Measurements from ENCODE around the gene DCC.

Gene DCC

GRCh38 chr18:52701219-52701935 is 361.4 kb downstream of the DCC start:
- DNase-seq = no peak

DNA sequence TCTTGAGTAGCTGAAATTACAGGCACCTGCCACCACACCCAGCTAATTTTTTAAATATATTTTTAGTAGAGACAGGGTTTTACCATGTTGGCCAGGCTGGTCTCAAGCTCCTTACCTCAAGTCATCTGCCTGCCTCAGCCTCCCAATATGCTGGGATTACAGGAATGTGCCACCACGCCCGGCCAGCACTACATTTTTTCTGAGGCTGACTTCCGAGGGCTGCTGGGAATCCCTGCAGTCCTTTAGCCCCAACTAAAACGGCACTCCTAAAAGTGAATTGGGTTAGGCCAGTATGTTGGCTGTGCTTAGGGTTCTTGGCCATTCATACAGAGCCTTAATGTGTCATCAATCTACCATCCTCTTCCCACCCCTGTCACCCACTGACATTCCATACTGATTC is 375.4 kb downstream of the DCC start:
- no peak for DNase-seq

GRCh38 chr18:52715991-52716390 is 376.0 kb downstream of the DCC start:
- DNase-seq = no peak

- no peak for DNase-seq
These were observed 377.0 kb downstream of the DCC start for GRCh38 chr18:52716973-52717372.

DNA sequence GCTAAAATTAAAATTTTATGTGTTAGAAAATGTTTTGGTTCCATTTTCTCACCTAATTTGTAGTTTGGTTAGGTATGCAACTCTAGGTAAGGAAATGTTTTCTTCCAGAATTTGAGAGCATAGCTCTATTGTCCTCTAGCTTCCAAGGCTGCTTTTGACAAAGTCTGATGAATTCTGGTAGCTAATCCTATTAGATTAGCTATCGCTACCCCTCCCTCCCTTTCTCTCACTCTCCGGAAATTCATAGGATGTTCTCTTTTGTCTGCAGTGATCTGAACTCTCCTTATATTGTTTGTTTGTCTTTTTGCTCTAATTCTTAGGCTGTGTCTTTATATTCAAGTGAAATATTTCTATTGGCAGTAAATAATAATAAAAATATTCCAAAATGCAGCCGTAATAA is 382.9 kb downstream of the DCC start:
- no peak for DNase-seq

GRCh38 chr18:52723550-52723970 is 383.6 kb downstream of the DCC start:
- no peak for DNase-seq

- DNase-seq = no peak
These were observed 391.1 kb downstream of the DCC start for GRCh38 chr18:52730972-52731619.

DNA sequence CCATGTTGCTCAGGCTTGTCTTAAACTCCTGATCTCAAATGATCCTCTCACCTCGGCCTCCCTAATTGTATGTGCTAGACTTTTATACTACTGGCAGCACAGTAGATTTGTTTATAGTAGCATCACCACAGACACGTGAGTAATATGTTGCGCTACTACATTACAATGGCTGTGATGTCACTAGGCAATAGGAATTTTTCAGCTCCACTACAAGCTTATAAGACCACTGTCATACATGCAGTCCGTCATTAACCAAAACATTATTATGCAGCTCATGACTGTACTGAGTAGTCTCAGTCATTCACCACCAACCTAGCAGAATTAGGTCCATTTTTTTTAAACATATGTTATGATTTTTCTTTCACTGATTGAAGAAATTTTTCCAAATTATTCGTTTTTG is 398.9 kb downstream of the DCC start:
- DNase-seq = no peak

GRCh38 chr18:52746986-52747385 is 407.0 kb downstream of the DCC start:
- DNase-seq = no peak

- no peak for DNase-seq
These were observed 407.9 kb downstream of the DCC start for GRCh38 chr18:52747869-52748268.

DNA sequence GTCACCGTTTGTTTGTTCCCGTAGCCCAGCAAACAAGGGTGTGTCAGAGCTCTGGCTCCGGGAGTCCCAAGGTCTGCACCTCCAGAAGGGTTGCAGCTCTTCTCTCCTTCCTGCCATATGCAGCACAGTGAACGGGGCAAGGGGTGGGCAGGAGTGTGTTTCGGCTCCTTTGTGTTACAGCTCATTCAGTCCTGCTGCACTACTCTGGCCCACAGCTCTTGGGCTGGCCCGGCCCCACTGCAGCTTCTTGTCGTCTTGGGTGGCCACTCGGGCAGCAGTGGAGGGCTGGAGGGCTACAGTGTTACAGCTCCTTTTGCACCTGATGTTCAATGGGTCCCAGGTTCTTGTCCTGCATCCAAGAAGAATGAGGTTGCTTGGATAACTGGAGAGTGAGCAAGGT is 408.3 kb downstream of the DCC start:
- no peak for DNase-seq

GRCh38 chr18:52749542-52749941 is 409.5 kb downstream of the DCC start:
- no peak for DNase-seq

DNA sequence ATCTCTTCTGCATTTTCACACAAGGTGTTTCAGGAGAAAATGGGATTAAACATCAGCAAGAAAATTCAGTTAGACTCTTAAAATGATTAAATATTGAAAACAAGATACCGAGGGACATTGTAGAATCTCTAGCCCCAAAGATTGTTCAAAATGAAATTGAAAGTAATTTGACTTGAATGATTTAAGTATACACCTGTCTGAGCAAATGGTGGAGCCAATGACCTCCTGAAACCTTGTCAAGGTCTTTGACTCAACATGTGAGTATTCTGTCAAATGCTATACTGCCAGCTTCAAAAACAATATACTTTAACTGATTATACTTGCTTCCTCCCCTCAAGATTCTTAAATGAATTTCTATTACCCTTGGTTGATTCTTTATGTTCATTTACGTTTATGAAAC is 411.0 kb downstream of the DCC start:
- DNase-seq = no peak

DNA sequence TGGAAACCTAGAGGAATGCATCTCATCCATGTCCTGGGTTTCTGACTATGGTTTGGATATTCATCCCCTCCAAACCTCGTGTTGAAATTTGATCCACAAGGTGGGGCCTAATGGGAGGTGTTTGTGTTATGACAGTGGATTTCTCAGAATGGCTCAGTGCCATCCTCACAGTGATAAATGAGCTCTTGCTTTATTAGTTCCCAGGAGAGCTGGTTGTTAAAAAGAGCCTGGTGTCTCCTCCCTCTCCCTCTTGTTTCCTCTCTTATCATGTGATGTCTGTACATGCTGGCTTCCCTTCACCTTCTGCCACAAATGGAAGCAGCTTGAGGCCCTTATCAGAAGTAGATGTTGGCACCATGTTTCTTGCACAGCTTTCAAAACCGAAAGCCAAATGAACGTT is 424.3 kb downstream of the DCC start:
- no peak for DNase-seq

DNA sequence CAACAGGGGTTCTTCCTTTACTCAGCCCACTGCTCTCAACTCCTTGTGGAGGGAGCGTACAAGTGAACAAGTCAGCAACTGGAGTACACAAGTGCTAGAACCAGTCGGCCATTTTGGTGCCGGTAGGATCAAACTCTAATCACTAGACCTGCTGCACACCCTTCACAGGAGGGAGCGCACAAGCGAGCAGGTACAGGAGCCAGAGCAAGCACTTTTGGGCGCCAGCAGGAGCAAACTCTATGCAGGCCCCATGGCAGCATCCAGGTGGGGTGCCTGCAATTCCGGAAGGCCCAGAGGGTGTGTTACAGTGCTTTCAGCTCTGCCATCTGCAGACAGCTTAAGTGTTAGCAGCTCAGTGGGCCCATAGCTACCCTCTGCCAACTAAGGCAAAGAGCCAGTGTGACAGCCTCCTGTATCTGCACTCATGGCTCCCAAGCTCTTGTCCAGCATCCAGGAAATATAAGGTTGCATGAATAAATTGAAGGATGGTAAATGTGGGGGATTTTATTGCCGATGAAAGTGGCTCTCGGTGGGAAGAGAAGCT is 426.1 kb downstream of the DCC start:
- DNase-seq = no peak

DNA sequence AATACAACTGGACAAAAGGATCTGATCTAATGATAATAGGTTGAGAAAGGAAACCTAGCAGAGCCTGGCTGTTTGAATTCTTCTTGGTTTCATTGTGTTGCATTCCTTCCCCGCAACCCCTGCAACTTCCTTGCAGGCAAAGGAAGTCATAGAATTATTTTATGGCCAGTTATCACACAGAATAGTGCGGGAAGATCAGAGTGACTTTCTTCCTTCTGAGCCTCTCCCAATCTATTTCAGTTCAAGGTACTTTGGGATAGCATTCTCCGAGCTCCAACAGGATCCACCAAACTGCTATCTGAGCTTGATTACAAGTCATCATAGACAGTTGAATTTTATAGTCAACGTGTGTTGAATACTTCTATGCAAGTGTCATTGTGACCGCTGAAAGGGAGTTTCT is 441.1 kb downstream of the DCC start:
- no peak for DNase-seq

GRCh38 chr18:52791321-52791720 is 451.3 kb downstream of the DCC start:
- DNase-seq = no peak

- no peak for DNase-seq
These were observed 472.8 kb downstream of the DCC start for GRCh38 chr18:52812834-52813233.

- no peak for DNase-seq
These were observed 473.8 kb downstream of the DCC start for GRCh38 chr18:52813635-52814416.

- DNase-seq = no peak
These were observed 475.7 kb downstream of the DCC start for GRCh38 chr18:52815651-52816050.

GRCh38 chr18:52816121-52816520 is 476.1 kb downstream of the DCC start:
- DNase-seq = no peak

GRCh38 chr18:52822160-52822559 is 482.2 kb downstream of the DCC start:
- DNase-seq = no peak

GRCh38 chr18:52824126-52824525 is 484.1 kb downstream of the DCC start:
- DNase-seq = no peak

GRCh38 chr18:52826994-52827393 is 487.0 kb downstream of the DCC start:
- no peak for DNase-seq
